Neutrophil (primary cell): ENCODE measurements around the gene SCP2.
"Not testable (repeated sequence)": the region's sequence is repeated elsewhere in the genome, so short reads cannot be mapped to it uniquely, and the experiment has no call there.

Experiments used
- H3K27ac ChIP-seq: fragments of 200-600 bp; sonication (generic); 2 replicates; pipeline ENCODE4 v1.5.1; 2016; ENCODE audit warnings: mild to moderate bottlenecking, moderate library complexity
- H3K27me3 ChIP-seq: fragments of 200-600 bp; sonication (generic); 2 replicates; pipeline ENCODE4 v1.6.0; 2016; ENCODE audit warnings: mild to moderate bottlenecking
- H3K36me3 ChIP-seq: fragments of 200-600 bp; sonication (generic); 2 replicates; pipeline ENCODE4 v1.5.1; 2017
- H3K4me1 ChIP-seq, 2 experiments: fragments of 200-600 bp in 1 of 2; sonication (generic) in 1 of 2; 1 replicate in 1 of 2; 2 replicates in 1 of 2; pipeline versions ENCODE4 v1.5.1 to v1.6.1; 2013 to 2016; ENCODE audit warnings: low read depth in 1 of 2, low read length in 1 of 2, mild to moderate bottlenecking in 1 of 2, moderate library complexity in 1 of 2; ENCODE audit not compliant: control insufficient read depth in 1 of 2, insufficient read depth in 1 of 2
- H3K4me3 ChIP-seq, 2 experiments: fragments of 200-600 bp in 1 of 2; sonication (generic) in 1 of 2; 1 replicate in 1 of 2; 2 replicates in 1 of 2; pipeline ENCODE4 v1.5.1; 2013 to 2016; ENCODE audit warnings: low read depth in 1 of 2, low read length in 1 of 2, mild to moderate bottlenecking in 1 of 2, moderate library complexity in 1 of 2
- H3K9me3 ChIP-seq: fragments of 200-600 bp; sonication (generic); 2 replicates; pipeline ENCODE4 v1.5.1; 2016
- CTCF ChIP-seq: fragments of 200-600 bp; sonication (generic); IDR thresholded peaks from 2 replicates; pipeline ENCODE4 v1.5.1; 2016; ENCODE audit warnings: antibody characterized with exemption

SCP2 gene

DNA sequence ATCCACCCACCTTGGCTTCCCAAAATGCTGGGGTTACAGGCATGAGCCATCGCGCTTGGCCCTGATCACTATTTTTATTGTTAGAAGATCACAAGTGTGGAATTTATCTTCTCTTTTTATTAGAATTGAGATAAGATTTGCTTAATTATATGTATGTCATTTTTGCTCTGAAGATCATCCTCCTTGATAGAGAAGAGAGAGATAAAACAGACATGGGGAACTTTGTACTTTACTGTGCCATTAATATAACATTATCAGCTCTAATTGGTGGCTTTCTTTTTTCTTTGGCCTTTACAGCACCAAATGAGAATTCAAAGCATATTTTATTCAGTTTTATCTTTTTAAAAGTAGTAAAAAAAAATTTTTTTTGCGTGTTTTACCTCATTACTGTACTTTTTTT is 46.8 kb downstream of the SCP2 start:
- Histone ChIP-seq H3K4me1 (no peaks in the 10 kb centered on the region), H3K4me3 (no peak overlapping the region), H3K9me3 (no peaks in the 10 kb centered on the region), H3K27ac (no peak overlapping the region), H3K36me3 (peaks cover 22% of the 10 kb centered on the region), H3K27me3 (no peaks in the 10 kb centered on the region)
- TF ChIP-seq CTCF = no peak

- no peaks in the 10 kb centered on the region for H3K27me3 ChIP-seq
- no peak for TF ChIP-seq CTCF
- H3K27ac ChIP-seq = no peak overlapping the region
- H3K4me1 ChIP-seq = no peaks in the 10 kb centered on the region
- H3K4me3 ChIP-seq = no peak overlapping the region
- H3K9me3 ChIP-seq = no peaks in the 10 kb centered on the region
- peaks cover 32% of the 10 kb centered on the region for H3K36me3 ChIP-seq
These were observed 49.3 kb downstream of the SCP2 start for GRCh38 chr1:52976183-52977035.

DNA sequence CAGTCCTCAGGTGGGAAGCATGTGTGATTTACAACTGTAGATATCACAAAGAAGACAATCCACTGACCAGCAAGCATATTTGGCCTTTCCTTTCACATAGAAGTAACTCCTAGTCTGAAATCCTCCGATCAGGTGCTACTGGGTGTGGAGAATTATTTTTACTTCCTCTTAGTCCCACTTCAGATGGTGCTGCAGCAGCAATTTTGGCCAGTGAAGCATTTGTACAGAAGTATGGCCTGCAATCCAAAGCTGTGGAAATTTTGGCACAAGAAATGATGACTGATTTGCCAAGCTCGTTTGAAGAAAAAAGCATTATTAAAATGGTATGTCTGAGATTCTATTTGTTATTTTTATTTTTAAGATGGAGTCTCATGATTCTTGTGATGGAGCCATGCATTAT is 51.0 kb downstream of the SCP2 start:
- no peak for TF ChIP-seq CTCF
- no peaks in the 10 kb centered on the region for H3K4me1 ChIP-seq
- no peak overlapping the region for H3K27ac ChIP-seq
- peaks cover 32% of the 10 kb centered on the region for H3K36me3 ChIP-seq
- H3K27me3 ChIP-seq = no peaks in the 10 kb centered on the region
- H3K4me3 ChIP-seq = no peak overlapping the region
- no peaks in the 10 kb centered on the region for H3K9me3 ChIP-seq

- not testable (repeated sequence) for H3K4me1 ChIP-seq, H3K9me3 ChIP-seq, H3K27ac ChIP-seq, H3K27me3 ChIP-seq, H3K4me3 ChIP-seq
- peaks cover 18% of the 10 kb centered on the region for H3K36me3 ChIP-seq
These were observed 65.7 kb downstream of the SCP2 start for GRCh38 chr1:52992733-52993132.

GRCh38 chr1:52994656-52995055 is 67.6 kb downstream of the SCP2 start:
- Histone ChIP-seq H3K4me1 (no peaks in the 10 kb centered on the region), H3K27me3 (no peaks in the 10 kb centered on the region), H3K4me3 (no peak overlapping the region), H3K27ac (no peak overlapping the region), H3K9me3 (no peaks in the 10 kb centered on the region), H3K36me3 (peaks cover 9% of the 10 kb centered on the region)
- TF ChIP-seq CTCF = no peak

- Histone ChIP-seq H3K27ac (no peak overlapping the region), H3K4me3 (no peak overlapping the region), H3K9me3 (no peaks in the 10 kb centered on the region), H3K36me3 (peaks cover 9% of the 10 kb centered on the region), H3K27me3 (no peaks in the 10 kb centered on the region), H3K4me1 (no peaks in the 10 kb centered on the region)
- TF ChIP-seq CTCF = no peak
These were observed 69.6 kb downstream of the SCP2 start for GRCh38 chr1:52996653-52997052.
